Occipital lobe (tissue), 2 donors: ENCODE data around the gene RNF180. TPM values are rescaled to one million over a fixed set of nuclear protein-coding genes. Genes with fewer than 3 reads are reported as not detected.
A peak's percentile ranks its signal among the peaks of the same experiment; 100 is the strongest.

Experiments
- DNase-seq: peaks from one replicate; lab custom pipeline; 2025; lab: John Stamatoyannopoulos, UW
- total RNA-seq: library from RNA; depleted of rRNA; stranded (reverse); fragments of >200 nt; gene quantifications from one replicate; pipeline ENCODE4 v1.2.3, GENCODE V29; 2014

Gene RNF180
- total RNA-seq, result 102 TPM

- peak; percentile 44 for DNase-seq
Observed at GRCh38 chr5:64165500-64166200, at the start of gene RNF180. Gene RNF180 (plus strand): TSS chr5:64165843. CDS start chr5:64200808, 34,965 bp downstream.

GRCh38 chr5:64125521-64125920 lies 40.1 kb upstream of the RNF180 start:
- DNase-seq, result no peak

- DNase-seq, result no peak
Observed at GRCh38 chr5:64126202-64126741, 39.4 kb upstream of the RNF180 start.

- DNase-seq, result no peak
Observed at GRCh38 chr5:64140018-64140417, 25.6 kb upstream of the RNF180 start.

- no peak for DNase-seq
Observed at GRCh38 chr5:64144425-64145215, 21.0 kb upstream of the RNF180 start.

- no peak for DNase-seq
Observed at GRCh38 chr5:64145216-64145895, 20.3 kb upstream of the RNF180 start.

- no peak for DNase-seq
Observed at GRCh38 chr5:64147379-64147778, 18.3 kb upstream of the RNF180 start.

GRCh38 chr5:64147849-64148441 lies 17.7 kb upstream of the RNF180 start:
- DNase-seq, result peak; percentile 6

- no peak for DNase-seq
Observed at GRCh38 chr5:64149268-64149667, 16.4 kb upstream of the RNF180 start.

GRCh38 chr5:64149857-64150521 lies 15.7 kb upstream of the RNF180 start:
- no peak for DNase-seq

GRCh38 chr5:64156261-64156660 lies 9.4 kb upstream of the RNF180 start:
- no peak for DNase-seq

GRCh38 chr5:64158827-64159226 lies 6.8 kb upstream of the RNF180 start:
- DNase-seq, result no peak

- no peak for DNase-seq
Observed at GRCh38 chr5:64160201-64160600, 5.4 kb upstream of the RNF180 start.

GRCh38 chr5:64161420-64161819 lies 4.2 kb upstream of the RNF180 start:
- no peak for DNase-seq

- no peak for DNase-seq
Observed at GRCh38 chr5:64163135-64163534, 2.5 kb upstream of the RNF180 start.

- no peak for DNase-seq
Observed at GRCh38 chr5:64163746-64164145, 1.9 kb upstream of the RNF180 start.

- no peak for DNase-seq
Observed at GRCh38 chr5:64164166-64164565, 1.5 kb upstream of the RNF180 start.

- no peak for DNase-seq
Observed at GRCh38 chr5:64165160-64165499, 513 bp upstream of the RNF180 start.

- peak; percentile 32 for DNase-seq
Observed at GRCh38 chr5:64166201-64166959, 737 bp downstream of the RNF180 start.

- DNase-seq, result no peak
Observed at GRCh38 chr5:64176301-64176700, 10.7 kb downstream of the RNF180 start.
